ENCODE results near the gene CCL27.

GRCh38 chr9:34694811-34695210, 32.4 kb upstream of the CCL27 start:
- TF ChIP-seq CTCF (IDR thresholded peaks at IDR 0.05) (no peak), POLR2A (IDR thresholded peaks at IDR 0.05) (no peak), POLR2AphosphoS5 (IDR thresholded peaks at IDR 0.05; ENCODE audit: insufficient read depth in 1 of 2, low read depth in 1 of 2) (no peak)

All from vagina (tissue), 2 donors.